Measurements from ENCODE around the gene CGB8.

DNA sequence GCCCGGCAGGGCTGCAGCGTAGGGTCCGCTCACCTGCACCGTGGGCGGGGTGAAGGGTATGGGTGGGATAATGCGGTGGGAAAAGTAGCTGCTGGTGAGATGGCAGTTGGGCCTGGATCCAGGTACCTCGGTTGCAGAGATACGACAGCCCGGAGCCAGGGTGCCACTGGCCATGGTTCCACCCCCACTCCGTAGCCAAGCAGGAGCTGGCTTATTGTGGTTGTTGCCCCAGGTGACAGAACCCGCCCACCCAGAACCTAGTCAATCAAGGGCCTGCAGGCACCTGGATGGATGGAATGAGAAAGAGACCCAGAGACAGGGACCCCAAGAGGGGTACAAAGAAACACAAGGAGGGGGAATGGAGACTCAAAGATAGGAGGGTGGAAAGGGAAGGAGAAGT, 28.6 kb downstream of the CGB8 start:
- TF ChIP-seq CTCF (IDR thresholded peaks at IDR 0.05 in 4 of 5, conservative IDR thresholded peaks at IDR 0.05 in 1 of 5) (no peak), POLR2A (IDR thresholded peaks at IDR 0.05) (no peak)

All from gastrocnemius medialis (tissue), 4 donors.